ENCODE data around the gene CCNK. TPM values are rescaled to one million over a fixed set of nuclear protein-coding genes. Genes with fewer than 3 reads are reported as not detected.

CCNK gene
- total RNA-seq, 1 experiment from 2014 or later = 19.0 TPM

- no peak for DNase-seq
- BruUV-seq (replicated peaks) = no TSS peak
- Histone ChIP-seq H4K20me1 (ENCODE audit: insufficient read depth) (no peaks in the 10 kb centered on the region), H3K27me3 (ENCODE audit: insufficient read depth, low read depth) (no peaks in the 10 kb centered on the region), H3K9me3 (ENCODE audit: insufficient read depth, low read depth) (no peaks in the 10 kb centered on the region), H3K27ac (no peak overlapping the region), H3K79me2 (ENCODE audit: low read depth) (no peaks in the 10 kb centered on the region), H3F3A (ENCODE audit: insufficient read depth, low read depth) (no peaks in the 10 kb centered on the region), H3K36me3 (ENCODE audit: low read depth) (no peaks in the 10 kb centered on the region), H3K9me2 (ENCODE audit: insufficient read depth) (no peaks in the 10 kb centered on the region), H3K4me3 (no peak overlapping the region), H3K4me1 (replicated peaks; ENCODE audit: insufficient read depth) (no peaks in the 10 kb centered on the region), H3K4me2 (no peak overlapping the region), H2AFZ (no peak overlapping the region)
- TF ChIP-seq CTCF (conservative IDR thresholded peaks at IDR 0.05) (no peak), EZH2 (IDR thresholded peaks at IDR 0.05; ENCODE audit: low read depth) (no peak)
- intact Hi-C loops (cut with micrococcal nuclease; ENCODE audit: unreplicated experiment) = loop anchor here (5.0 kb wide), 1 partner anchor 37 kb away; no protein-coding TSS in a partner anchor
- ChIA-PET POLR2A (ENCODE audit: unreplicated experiment) (no interaction called here), CTCF (interaction anchor here (0.5 to 0.7 kb wide), 2 partner anchors 79 to 81 kb away, joined by 3 read pairs; no protein-coding TSS in a partner anchor)
These were observed 43.8 kb downstream of the CCNK start for GRCh38 chr14:99524804-99525698.

GRCh38 chr14:99525699-99526080 lies 44.5 kb downstream of the CCNK start:
- no peak for DNase-seq
- H3K79me2 ChIP-seq (ENCODE audit: low read depth) = no peaks in the 10 kb centered on the region
- H3K4me2 ChIP-seq = no peak overlapping the region
- TF ChIP-seq CTCF (conservative IDR thresholded peaks at IDR 0.05) (no peak), EZH2 (IDR thresholded peaks at IDR 0.05; ENCODE audit: low read depth) (no peak)
- H3K4me3 ChIP-seq = no peak overlapping the region
- no peak overlapping the region for H3K27ac ChIP-seq
- H3K4me1 ChIP-seq (replicated peaks; ENCODE audit: insufficient read depth) = no peaks in the 10 kb centered on the region
- CTCF ChIA-PET = no interaction called here
- intact Hi-C loops (cut with micrococcal nuclease; ENCODE audit: unreplicated experiment) = no loop called here
- no peaks in the 10 kb centered on the region for H3F3A ChIP-seq (ENCODE audit: insufficient read depth, low read depth)
- H3K9me3 ChIP-seq (ENCODE audit: insufficient read depth, low read depth) = no peaks in the 10 kb centered on the region
- H4K20me1 ChIP-seq (ENCODE audit: insufficient read depth) = no peaks in the 10 kb centered on the region
- BruUV-seq (replicated peaks) = no TSS peak
- H3K9me2 ChIP-seq (ENCODE audit: insufficient read depth) = no peaks in the 10 kb centered on the region
- no peaks in the 10 kb centered on the region for H3K36me3 ChIP-seq (ENCODE audit: low read depth)
- no peak overlapping the region for H2AFZ ChIP-seq
- POLR2A ChIA-PET (ENCODE audit: unreplicated experiment) = no interaction called here
- H3K27me3 ChIP-seq (ENCODE audit: insufficient read depth, low read depth) = no peaks in the 10 kb centered on the region

- BruUV-seq (replicated peaks) = no TSS peak
- POLR2A ChIA-PET (ENCODE audit: unreplicated experiment) = no interaction called here
- intact Hi-C loops (cut with micrococcal nuclease; ENCODE audit: unreplicated experiment) = no loop called here
- no peaks in the 10 kb centered on the region for H3K9me2 ChIP-seq (ENCODE audit: insufficient read depth)
- no peak overlapping the region for H2AFZ ChIP-seq
- no peaks in the 10 kb centered on the region for H3K79me2 ChIP-seq (ENCODE audit: low read depth)
- no peaks in the 10 kb centered on the region for H3K9me3 ChIP-seq (ENCODE audit: insufficient read depth, low read depth)
- CTCF ChIA-PET = no interaction called here
- H3K4me2 ChIP-seq = no peak overlapping the region
- no peak overlapping the region for H3K27ac ChIP-seq
- no peak overlapping the region for H3K4me3 ChIP-seq
- H3K36me3 ChIP-seq (ENCODE audit: low read depth) = no peaks in the 10 kb centered on the region
- no peak for DNase-seq
- no peak for TF ChIP-seq CTCF (conservative IDR thresholded peaks at IDR 0.05)
- TF ChIP-seq EZH2 (IDR thresholded peaks at IDR 0.05; ENCODE audit: low read depth) = no peak
- no peaks in the 10 kb centered on the region for H3F3A ChIP-seq (ENCODE audit: insufficient read depth, low read depth)
- no peaks in the 10 kb centered on the region for H3K4me1 ChIP-seq (replicated peaks; ENCODE audit: insufficient read depth)
- no peaks in the 10 kb centered on the region for H3K27me3 ChIP-seq (ENCODE audit: insufficient read depth, low read depth)
- no peaks in the 10 kb centered on the region for H4K20me1 ChIP-seq (ENCODE audit: insufficient read depth)
These were observed 45.8 kb downstream of the CCNK start for GRCh38 chr14:99527026-99527425.
